Mucosa of descending colon (tissue), 3 donors: ENCODE measurements around the gene S100B. TPM values are rescaled to one million over a fixed set of nuclear protein-coding genes. Genes with fewer than 3 reads are reported as not detected.
A peak's percentile ranks its signal among the peaks of the same experiment; 100 is the strongest.

Source experiments
- ATAC-seq: fragments of 200-7000 bp; cut with Tn5 transposase; one replicate; pipeline ENCODE4 v1.9.1; 2020; ENCODE audit warnings: mild to moderate bottlenecking, moderate library complexity
- DNase-seq, 3 donors: peaks; one replicate each; pipeline ENCODE4 v3.0.0-alpha.2; 2020
- H3K36me3 ChIP-seq: fragments of 200-600 bp; one replicate; pipeline ENCODE4 v1.8.0; 2021; ENCODE audit warnings: low read depth, mild to moderate bottlenecking
- H3K4me1 ChIP-seq: fragments of 200-600 bp; one replicate; pipeline ENCODE4 v1.8.0; 2021; ENCODE audit warnings: low read depth, mild to moderate bottlenecking
- H3K4me3 ChIP-seq: fragments of 200-600 bp; one replicate; pipeline ENCODE4 v1.8.0; 2021; ENCODE audit warnings: mild to moderate bottlenecking
- H3K9me3 ChIP-seq: fragments of 200-600 bp; one replicate; pipeline ENCODE4 v1.8.0; 2021; ENCODE audit warnings: mild to moderate bottlenecking
- intact Hi-C, 2 donors: fragments of 100-400 bp; cut with DNase I in 1 of 2; cut with micrococcal nuclease in 1 of 2; formaldehyde crosslinking; loops; one replicate each; pipeline versions ENCODE4 v1.11.0 to v1.11.1; 2022; cut with DNase I, micrococcal nuclease
- long read RNA-seq, 2 donors: library from polyadenylated mRNA; unstranded; transcript quantifications; one replicate each; pipeline ENCODE4 v2.0.0, GENCODE V29; 2019 to 2021
- total RNA-seq, 3 donors: library from RNA; stranded (reverse); fragmentation: NEBNext Ultra II Directional in 2 of 3; extraction: Animal tissue kit (Norgen Biotek cat#: 25700) in 2 of 3; gene quantifications; one replicate each; pipeline versions ENCODE4 v1.2.1 to v1.2.4, GENCODE V29; 2021 to 2023
- TF ChIP-seq, protein P1 (sequence below): fragments of 200-600 bp; IDR thresholded peaks from one replicate; pipeline ENCODE4 v1.8.0; 2022; ENCODE audit warnings: antibody characterized with exemption, mild to moderate bottlenecking
- donor health status: DM: no; HTN: no; CAD: no; lungs with moderate emphysema.
- donor health status: DM: no; HTN: no; CAD: no.
- donor health status: DM: no; HTN: yes; CAD: no.

S100B gene
- 10 to 100 TPM in 1 of 3 donors, 1 to 10 TPM in 2; 2.2 to 42.2 (median 6.4) TPM for total RNA-seq
- long read RNA-seq, donor 1, transcript S100B-201 (3 exons, 877 nt) = major isoform, 41 of 47 reads
- long read RNA-seq, donor 1, partial matches to known transcripts = 0 of 47 reads
- long read RNA-seq, donor 1, other reads (novel, unspliced or antisense) = 5 of 47 reads
- long read RNA-seq, donor 2, transcript S100B-201 (3 exons, 877 nt) = major isoform, 8 of 8 reads
- long read RNA-seq, donor 2, partial matches to known transcripts = 0 of 8 reads
- long read RNA-seq, donor 2, other reads (novel, unspliced or antisense) = 0 of 8 reads

DNA sequence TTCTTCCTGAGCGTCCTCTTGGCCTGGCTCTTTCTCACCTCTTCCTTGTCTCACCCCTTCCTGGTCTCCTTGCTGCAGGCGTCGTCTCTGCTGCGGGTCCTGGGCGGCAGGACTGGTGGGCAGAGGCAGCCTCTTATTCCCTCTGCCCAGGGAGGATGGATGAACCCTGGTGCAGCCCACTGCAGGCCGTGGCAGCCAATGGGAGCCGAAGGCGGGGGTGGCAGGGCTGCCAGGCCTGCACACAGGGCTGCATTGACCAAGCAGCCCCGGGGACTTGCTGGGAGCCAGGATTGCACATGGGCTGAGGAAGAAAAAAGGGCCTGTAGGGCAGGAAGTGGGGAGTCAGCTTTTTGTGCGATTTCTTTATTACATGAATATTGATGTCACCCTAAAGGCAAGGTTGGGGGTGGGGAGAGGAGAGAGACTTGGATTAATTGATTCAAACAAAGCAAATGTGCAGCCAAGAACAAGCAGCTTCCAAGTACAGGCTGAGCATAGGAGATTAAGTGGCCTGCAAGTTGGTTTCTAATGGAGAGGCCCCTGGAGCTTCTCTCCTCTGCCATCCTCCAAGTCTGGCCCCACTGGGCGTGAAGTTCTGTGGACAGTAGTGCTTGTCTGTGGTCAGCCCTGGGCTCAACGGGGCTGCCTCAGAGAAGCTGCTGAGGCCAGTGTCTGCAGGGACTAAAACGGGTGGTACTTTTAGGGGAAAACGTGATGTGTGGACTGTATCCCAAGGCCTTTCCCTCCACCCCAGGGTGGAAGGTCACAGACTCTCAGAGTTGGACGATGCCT is at the start of gene S100B:
S100B (minus strand) TSS at position 108 of the 792 bp plus-strand sequence. CDS start 2,667 bp downstream, outside the sequence.
- TF ChIP-seq, protein P1, sequence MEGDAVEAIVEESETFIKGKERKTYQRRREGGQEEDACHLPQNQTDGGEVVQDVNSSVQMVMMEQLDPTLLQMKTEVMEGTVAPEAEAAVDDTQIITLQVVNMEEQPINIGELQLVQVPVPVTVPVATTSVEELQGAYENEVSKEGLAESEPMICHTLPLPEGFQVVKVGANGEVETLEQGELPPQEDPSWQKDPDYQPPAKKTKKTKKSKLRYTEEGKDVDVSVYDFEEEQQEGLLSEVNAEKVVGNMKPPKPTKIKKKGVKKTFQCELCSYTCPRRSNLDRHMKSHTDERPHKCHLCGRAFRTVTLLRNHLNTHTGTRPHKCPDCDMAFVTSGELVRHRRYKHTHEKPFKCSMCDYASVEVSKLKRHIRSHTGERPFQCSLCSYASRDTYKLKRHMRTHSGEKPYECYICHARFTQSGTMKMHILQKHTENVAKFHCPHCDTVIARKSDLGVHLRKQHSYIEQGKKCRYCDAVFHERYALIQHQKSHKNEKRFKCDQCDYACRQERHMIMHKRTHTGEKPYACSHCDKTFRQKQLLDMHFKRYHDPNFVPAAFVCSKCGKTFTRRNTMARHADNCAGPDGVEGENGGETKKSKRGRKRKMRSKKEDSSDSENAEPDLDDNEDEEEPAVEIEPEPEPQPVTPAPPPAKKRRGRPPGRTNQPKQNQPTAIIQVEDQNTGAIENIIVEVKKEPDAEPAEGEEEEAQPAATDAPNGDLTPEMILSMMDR = no peak
- no peak for DNase-seq
- Histone ChIP-seq H3K36me3 (no peaks in the 10 kb centered on the region), H3K9me3 (no peaks in the 10 kb centered on the region), H3K4me1 (no peaks in the 10 kb centered on the region), H3K4me3 (no peak within 1 kb of the TSS)
- intact Hi-C loops = no loop called here
- ATAC-seq = peak; percentile 22

GRCh38 chr21:46651121-46651520 is 46.2 kb upstream of the S100B start:
- ATAC-seq = no peak

GRCh38 chr21:46650476-46651098 is 45.7 kb upstream of the S100B start:
- Histone ChIP-seq H3K4me1 (no peaks in the 10 kb centered on the region), H3K4me3 (no peak overlapping the region), H3K36me3 (peaks cover 10% of the 10 kb centered on the region), H3K9me3 (peaks cover 14% of the 10 kb centered on the region)
- TF ChIP-seq, protein P1 = no peak
- no peak for ATAC-seq
- intact Hi-C loops = no loop called here
- no peak for DNase-seq

More at GRCh38 chr21:46651121-46651520, 46.2 kb upstream of the S100B start:
- H3K4me3 ChIP-seq = no peak overlapping the region
- DNase-seq = no peak
- intact Hi-C loops = no loop called here
- TF ChIP-seq, protein P1 = no peak
- peaks cover 7% of the 10 kb centered on the region for H3K36me3 ChIP-seq
- H3K9me3 ChIP-seq = peaks cover 18% of the 10 kb centered on the region
- H3K4me1 ChIP-seq = no peaks in the 10 kb centered on the region

DNA sequence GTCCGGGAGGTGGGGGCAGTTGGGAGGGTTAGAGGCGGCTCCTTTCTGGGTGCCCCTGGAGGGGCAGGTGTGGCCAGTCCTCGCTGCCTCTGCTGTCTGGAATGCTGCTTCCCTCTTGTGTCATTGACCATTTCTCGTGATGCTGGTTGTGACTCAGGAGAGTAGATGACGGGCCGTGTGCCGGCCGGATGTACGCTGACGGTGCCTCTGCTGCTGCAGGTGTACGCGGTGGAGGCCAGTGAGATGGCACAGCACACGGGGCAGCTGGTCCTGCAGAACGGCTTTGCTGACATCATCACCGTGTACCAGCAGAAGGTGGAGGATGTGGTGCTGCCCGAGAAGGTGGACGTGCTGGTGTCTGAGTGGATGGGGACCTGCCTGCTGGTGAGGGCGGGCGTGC is 44.5 kb upstream of the S100B start:
- intact Hi-C loops = no loop called here
- TF ChIP-seq, protein P1 = no peak
- DNase-seq (no peak), ATAC-seq (no peak)
- no peak overlapping the region for H3K4me3 ChIP-seq
- H3K9me3 ChIP-seq = peaks cover 1% of the 10 kb centered on the region
- no peaks in the 10 kb centered on the region for H3K4me1 ChIP-seq
- H3K36me3 ChIP-seq = peaks cover 7% of the 10 kb centered on the region

- H3K36me3 ChIP-seq = peaks cover 6% of the 10 kb centered on the region
- TF ChIP-seq, protein P1 = no peak
- H3K4me3 ChIP-seq = no peak overlapping the region
- no peak for ATAC-seq
- intact Hi-C loops = no loop called here
- H3K9me3 ChIP-seq = no peaks in the 10 kb centered on the region
- no peaks in the 10 kb centered on the region for H3K4me1 ChIP-seq
- DNase-seq = no peak
Measured at GRCh38 chr21:46648539-46648938, 43.7 kb upstream of the S100B start.
